ENCODE measurements around the gene PKM. TPM values are rescaled to one million over a fixed set of nuclear protein-coding genes. Genes with fewer than 3 reads are reported as not detected.

The PKM gene
- total RNA-seq, 2 donors from 2014 or later = 1,316 to 2,692 TPM

- Mint-ChIP-seq H3K36me3 (peaks cover 0 to 7% of the 10 kb centered on the region in 2 donors), H3K9me3 (no peaks in the 10 kb centered on the region), H3K27ac (no peak overlapping the region)
- no peak for DNase-seq (ENCODE audit: low spot score in 2 of 2)
- no peak for ATAC-seq
These were observed 7.6 kb upstream of the PKM start for GRCh38 chr15:72238586-72238985.

GRCh38 chr15:72237853-72238224, 6.8 kb upstream of the PKM start:
- peak; percentile 19 to 34 for ATAC-seq
- no peaks in the 10 kb centered on the region for H3K9me3 Mint-ChIP-seq
- no peak for DNase-seq (ENCODE audit: low spot score in 2 of 2)
- peak overlapping the region; percentile 78 to 93 for H3K27ac Mint-ChIP-seq
- H3K36me3 Mint-ChIP-seq = peaks cover 0 to 7% of the 10 kb centered on the region in 2 donors

DNA sequence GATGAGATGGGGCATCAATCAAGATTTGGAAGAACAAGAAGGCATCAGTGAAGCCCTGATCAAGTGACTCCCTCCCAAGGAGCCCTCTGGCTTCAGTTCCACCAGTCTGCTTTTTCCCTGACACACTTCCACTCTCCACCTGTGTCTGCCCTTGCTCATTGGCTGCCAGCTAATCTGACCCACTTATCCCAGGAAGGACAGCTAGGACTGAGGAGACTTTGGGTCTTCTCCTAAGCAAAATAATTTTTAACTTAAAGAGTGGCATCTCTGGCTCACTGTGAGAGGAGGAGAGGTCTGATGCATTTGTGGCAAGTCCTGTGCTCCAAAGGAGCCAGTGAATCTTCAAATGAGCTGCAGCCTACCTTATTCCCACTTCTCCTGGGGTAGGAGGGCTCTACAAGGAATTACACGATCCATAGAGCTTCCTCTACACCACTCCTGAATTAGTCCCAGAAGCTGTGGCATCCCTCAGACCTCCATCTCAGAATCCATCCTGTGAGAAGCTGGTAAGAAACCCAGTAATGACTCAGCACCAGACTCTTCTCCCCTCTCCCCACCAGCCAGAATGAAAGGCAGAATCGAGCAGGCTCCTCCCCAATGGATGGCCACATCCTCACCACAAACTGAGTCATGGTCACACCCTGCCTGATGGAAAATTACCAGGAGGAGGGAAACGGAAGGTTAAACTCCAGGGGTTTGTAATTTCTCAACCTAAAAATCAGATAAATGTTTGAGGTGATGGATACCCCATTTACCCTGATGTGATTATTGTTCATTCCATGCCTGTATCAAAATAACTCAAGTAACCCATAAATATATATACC, 6.3 kb upstream of the PKM start:
- no peaks in the 10 kb centered on the region for H3K9me3 Mint-ChIP-seq
- peaks cover 0 to 7% of the 10 kb centered on the region in 2 donors for H3K36me3 Mint-ChIP-seq
- ATAC-seq (peak; percentile 98), DNase-seq (ENCODE audit: low spot score in 2 of 2) (peak; percentile 77 to 86)
- peak overlapping the region; percentile 78 to 93 for H3K27ac Mint-ChIP-seq

DNA sequence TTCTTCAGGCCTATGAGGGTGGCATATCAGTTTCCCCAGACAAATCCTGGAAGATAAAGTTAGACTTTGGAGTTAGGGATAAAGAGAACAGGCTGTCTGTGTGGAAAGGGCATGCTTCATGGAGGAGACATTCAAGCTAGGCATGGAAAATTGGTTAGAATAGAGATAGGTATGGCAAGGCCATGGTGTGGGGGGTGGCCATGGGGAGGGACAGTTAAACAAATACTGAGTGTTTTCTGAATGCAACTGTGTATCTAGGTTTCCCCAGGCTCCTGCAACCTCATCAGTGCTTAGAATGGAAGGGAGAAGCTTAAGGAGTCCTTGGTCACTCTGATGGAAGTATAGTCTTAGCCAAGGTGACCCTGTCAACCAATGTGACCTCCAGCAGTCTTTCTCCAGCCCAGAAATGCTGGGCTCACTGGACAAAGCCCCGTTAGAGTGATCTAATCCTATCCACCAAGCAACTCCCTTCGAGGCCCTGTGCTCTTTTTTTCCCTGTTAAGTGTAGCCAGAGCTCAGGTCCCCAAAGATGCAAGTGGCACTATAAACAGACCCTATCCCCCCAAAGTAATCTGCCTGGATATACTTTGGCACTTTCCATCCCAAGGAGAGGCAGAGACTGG, 5.5 kb upstream of the PKM start:
- H3K27ac Mint-ChIP-seq = peak overlapping the region; percentile 78 to 93
- DNase-seq (ENCODE audit: low spot score in 2 of 2) (no peak), ATAC-seq (no peak)
- H3K9me3 Mint-ChIP-seq = no peaks in the 10 kb centered on the region
- H3K36me3 Mint-ChIP-seq = peaks cover 3 to 10% of the 10 kb centered on the region in 2 donors

DNA sequence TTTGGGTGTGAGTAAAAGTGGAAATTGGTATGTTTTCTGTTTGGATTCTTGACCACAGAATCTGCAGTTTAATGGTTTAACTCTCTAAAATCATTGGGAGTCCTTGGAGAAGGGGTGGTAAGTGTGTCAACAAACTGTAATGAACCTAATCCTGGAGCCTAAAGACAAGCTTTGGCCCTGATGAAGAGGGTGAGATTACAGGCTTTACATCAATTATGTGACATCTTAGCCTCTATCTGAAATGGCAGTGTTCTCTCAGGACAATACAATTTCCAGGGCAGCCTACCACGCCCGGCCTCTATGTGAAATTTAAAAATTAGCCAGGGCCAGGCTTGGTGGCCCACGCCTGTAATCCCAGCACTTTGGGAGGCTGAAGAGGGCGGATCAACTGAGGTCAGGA, 4.3 kb upstream of the PKM start:
- Mint-ChIP-seq H3K27ac (no peak overlapping the region), H3K9me3 (no peaks in the 10 kb centered on the region), H3K36me3 (peaks cover 9 to 14% of the 10 kb centered on the region in 2 donors)
- DNase-seq (ENCODE audit: low spot score in 2 of 2) (no peak), ATAC-seq (no peak)

DNA sequence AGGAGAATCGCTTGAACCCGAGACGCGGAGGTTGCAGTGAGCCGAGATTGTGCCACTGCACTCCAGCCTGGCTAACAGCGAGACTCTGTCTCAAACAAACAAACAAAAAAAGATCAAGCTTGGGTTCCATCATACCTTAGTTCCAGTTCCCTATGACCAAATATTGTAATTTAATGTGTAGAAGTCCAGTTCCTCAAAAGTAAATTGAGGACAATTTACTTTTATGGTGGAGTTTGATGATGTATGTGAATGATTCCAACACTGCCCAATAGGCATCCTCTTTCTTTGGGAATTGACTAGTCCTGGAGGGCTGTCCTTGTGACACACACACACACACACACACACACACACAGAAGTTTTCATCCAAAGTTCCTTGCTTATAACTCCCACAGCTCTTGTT, 2.8 kb upstream of the PKM start:
- DNase-seq (ENCODE audit: low spot score in 2 of 2) = no peak
- H3K27ac Mint-ChIP-seq = no peak overlapping the region
- H3K9me3 Mint-ChIP-seq = no peaks in the 10 kb centered on the region
- H3K36me3 Mint-ChIP-seq = peaks cover 21 to 23% of the 10 kb centered on the region in 2 donors
- ATAC-seq = no peak

DNA sequence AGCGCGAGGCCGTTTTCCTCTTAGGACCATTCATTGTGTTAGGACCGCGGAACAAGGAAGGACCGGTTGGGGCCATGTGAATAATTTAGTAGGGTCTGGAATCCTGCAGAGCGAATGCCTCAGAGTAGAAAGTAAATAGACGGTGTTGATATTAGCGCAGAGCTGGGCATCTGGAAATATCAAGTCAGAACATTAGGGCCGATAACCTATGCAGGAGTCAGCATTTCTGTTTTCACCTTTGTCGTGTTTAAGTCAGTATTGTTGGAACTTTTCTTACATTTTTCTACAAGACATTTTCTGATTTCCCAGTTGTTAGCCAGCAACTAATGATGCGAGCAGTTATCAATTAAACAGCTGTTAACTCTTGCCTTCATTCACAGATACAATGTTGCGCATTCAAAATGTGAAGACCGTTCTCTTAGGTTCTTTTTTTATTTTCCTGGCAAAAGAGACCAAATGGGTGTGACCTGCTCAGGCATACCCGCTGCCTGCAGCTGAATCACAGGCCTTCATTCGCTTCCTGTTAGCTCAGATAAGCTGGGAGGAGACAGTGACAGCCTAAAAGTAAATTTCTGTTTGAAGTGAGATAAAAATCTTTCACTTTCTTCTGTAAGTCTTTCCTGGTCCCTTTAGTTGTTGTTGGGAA, 966 bp upstream of the PKM start:
- no peaks in the 10 kb centered on the region for H3K9me3 Mint-ChIP-seq
- peak in 1 of 2 donors; percentile 29 for DNase-seq (ENCODE audit: low spot score in 2 of 2)
- ATAC-seq = no peak
- H3K27ac Mint-ChIP-seq = peak overlapping the region; percentile 91 to 96
- peaks cover 29 to 40% of the 10 kb centered on the region in 2 donors for H3K36me3 Mint-ChIP-seq

- H3K36me3 Mint-ChIP-seq = peaks cover 36 to 53% of the 10 kb centered on the region in 2 donors
- peak overlapping the region; percentile 91 to 99 for H3K27ac Mint-ChIP-seq
- no peaks in the 10 kb centered on the region for H3K9me3 Mint-ChIP-seq
These were observed 559 bp downstream of the PKM start for GRCh38 chr15:72230197-72231065.

GRCh38 chr15:72229947-72230196, 1.1 kb downstream of the PKM start:
- ATAC-seq = no peak
- Mint-ChIP-seq H3K27ac (peak overlapping the region; percentile 91 to 100), H3K36me3 (peaks cover 37 to 56% of the 10 kb centered on the region in 2 donors), H3K9me3 (no peaks in the 10 kb centered on the region)
- DNase-seq (ENCODE audit: low spot score in 2 of 2) = no peak

More at GRCh38 chr15:72230197-72231065, 559 bp downstream of the PKM start:
- peak; percentile 80 to 84 for DNase-seq (ENCODE audit: low spot score in 2 of 2)
- ATAC-seq = peak; percentile 6

DNA sequence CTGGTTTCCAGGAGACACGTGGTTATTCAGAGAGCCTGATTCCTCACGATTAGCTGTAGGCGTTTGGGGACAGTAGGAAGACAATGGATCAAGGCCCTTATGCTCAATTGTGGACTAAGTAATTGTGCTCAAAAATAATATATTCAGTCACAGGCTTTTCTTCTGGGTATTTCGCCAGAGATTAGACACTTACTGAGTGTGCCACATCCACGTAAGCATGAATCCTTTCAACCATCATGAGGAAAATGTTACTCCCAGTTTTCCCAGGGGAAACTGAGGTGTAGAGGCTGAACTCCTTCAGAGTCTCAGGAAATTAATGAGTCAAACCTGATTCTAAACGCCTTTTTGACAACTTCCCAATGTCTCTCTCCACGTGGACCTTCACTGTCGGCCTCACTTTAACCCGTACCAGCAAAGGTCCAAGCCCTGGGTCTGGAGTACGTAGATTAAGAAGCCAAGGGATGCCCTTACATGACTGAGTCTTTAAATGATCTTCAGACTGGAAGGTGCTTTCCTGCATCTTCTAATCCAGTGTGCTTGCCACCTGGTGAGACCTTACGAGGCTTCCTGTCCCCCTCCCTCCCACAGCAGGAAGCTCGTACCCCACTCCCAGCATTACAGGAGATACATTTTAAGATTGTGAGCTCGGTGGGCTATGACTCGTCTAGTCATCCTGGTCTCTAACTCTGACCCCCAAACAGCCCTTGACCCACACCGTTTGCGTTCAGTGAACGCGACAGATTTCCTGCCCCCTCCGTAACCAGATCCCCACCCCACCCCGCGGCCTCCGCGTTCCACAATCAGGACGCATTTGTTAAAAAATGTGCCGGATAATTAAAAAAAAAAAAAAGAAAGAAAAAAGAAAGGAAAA, 1.7 kb downstream of the PKM start:
- no peak for ATAC-seq
- H3K27ac Mint-ChIP-seq = peak overlapping the region; percentile 91 to 100
- H3K36me3 Mint-ChIP-seq = peaks cover 38 to 59% of the 10 kb centered on the region in 2 donors
- H3K9me3 Mint-ChIP-seq = no peaks in the 10 kb centered on the region
- DNase-seq (ENCODE audit: low spot score in 2 of 2) = peak in 1 of 2 donors; percentile 33

- Mint-ChIP-seq H3K36me3 (peaks cover 49 to 75% of the 10 kb centered on the region in 2 donors), H3K9me3 (no peaks in the 10 kb centered on the region), H3K27ac (peak overlapping the region; percentile 91 to 100)
- DNase-seq (ENCODE audit: low spot score in 2 of 2) = no peak
- no peak for ATAC-seq
These were observed 3.3 kb downstream of the PKM start for GRCh38 chr15:72227720-72228119.

- peaks cover 53 to 80% of the 10 kb centered on the region in 2 donors for H3K36me3 Mint-ChIP-seq
- ATAC-seq (peak; percentile 39), DNase-seq (ENCODE audit: low spot score in 2 of 2) (peak; percentile 64 to 81)
- peak overlapping the region; percentile 91 to 100 for H3K27ac Mint-ChIP-seq
- no peaks in the 10 kb centered on the region for H3K9me3 Mint-ChIP-seq
These were observed 3.8 kb downstream of the PKM start for GRCh38 chr15:72227192-72227586.

DNA sequence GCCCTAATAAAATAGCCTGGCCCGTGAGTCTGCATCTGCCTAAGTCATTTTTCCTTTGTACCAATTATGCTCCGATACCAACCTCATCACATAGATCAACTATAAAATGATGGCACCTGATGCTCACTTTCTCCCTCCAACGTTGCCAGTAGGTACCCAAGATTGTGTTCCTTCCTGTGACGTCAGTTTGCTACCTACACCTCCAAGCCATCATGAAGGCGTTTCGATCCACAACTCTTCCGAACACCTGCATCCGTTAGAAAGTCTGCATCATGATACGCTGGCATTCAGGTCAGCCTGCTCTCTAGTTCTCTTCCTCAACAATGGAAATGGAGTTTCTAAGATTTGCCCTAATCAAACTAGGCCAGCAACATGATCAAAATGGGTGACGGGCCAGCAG, 7.7 kb downstream of the PKM start:
- H3K36me3 Mint-ChIP-seq = peaks cover 50 to 91% of the 10 kb centered on the region in 2 donors
- ATAC-seq = no peak
- no peaks in the 10 kb centered on the region for H3K9me3 Mint-ChIP-seq
- no peak for DNase-seq (ENCODE audit: low spot score in 2 of 2)
- H3K27ac Mint-ChIP-seq = peak overlapping the region; percentile 73 to 81

- Mint-ChIP-seq H3K9me3 (no peaks in the 10 kb centered on the region), H3K27ac (peak overlapping the region; percentile 73 to 81)
- no peak for DNase-seq (ENCODE audit: low spot score in 2 of 2)
These were observed 8.6 kb downstream of the PKM start for GRCh38 chr15:72222393-72222792.

DNA sequence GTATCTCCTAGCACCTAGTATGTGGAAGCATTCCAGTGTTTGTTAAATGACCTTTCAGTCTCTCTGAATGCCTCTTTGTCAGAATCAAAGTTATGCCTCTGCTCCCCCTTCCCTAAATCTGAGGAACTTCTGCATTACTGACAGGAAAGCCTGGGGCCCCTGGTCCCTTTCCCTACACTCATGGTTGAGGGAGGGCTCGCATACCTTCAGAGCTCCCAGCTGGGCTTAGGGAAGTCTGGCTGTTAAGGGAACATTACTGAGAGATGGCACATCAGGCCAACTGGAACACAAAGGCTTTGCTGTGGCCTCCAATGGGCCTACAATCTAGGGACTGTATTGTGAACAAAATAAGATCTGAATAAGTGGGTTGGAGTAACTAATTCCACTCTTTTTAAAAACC, 10.3 kb downstream of the PKM start:
- H3K36me3 Mint-ChIP-seq = peaks cover 48 to 79% of the 10 kb centered on the region in 2 donors
- peak overlapping the region; percentile 20 to 84 for H3K27ac Mint-ChIP-seq
- ATAC-seq (no peak), DNase-seq (ENCODE audit: low spot score in 2 of 2) (no peak)
- H3K9me3 Mint-ChIP-seq = no peaks in the 10 kb centered on the region

More at GRCh38 chr15:72222393-72222792, 8.6 kb downstream of the PKM start:
- ATAC-seq = no peak
- peaks cover 47 to 89% of the 10 kb centered on the region in 2 donors for H3K36me3 Mint-ChIP-seq

GRCh38 chr15:72217216-72217615, 13.8 kb downstream of the PKM start:
- ATAC-seq (no peak), DNase-seq (ENCODE audit: low spot score in 2 of 2) (no peak)
- no peaks in the 10 kb centered on the region for H3K9me3 Mint-ChIP-seq
- H3K36me3 Mint-ChIP-seq = peaks cover 28 to 68% of the 10 kb centered on the region in 2 donors
- peak overlapping the region; percentile 18 to 57 for H3K27ac Mint-ChIP-seq
